B cell (primary cell): ENCODE results near the gene MYOD1. TPM values are rescaled to one million over a fixed set of nuclear protein-coding genes. Genes with fewer than 3 reads are reported as not detected.

Source experiments
- ATAC-seq: fragments of 200-7000 bp; cut with Tn5 transposase; one replicate; pipeline ENCODE4 v1.10.0; 2021; ENCODE audit warnings: low read depth, mild to moderate bottlenecking, moderate number of reproducible peaks, moderate library complexity
- CTCF ChIA-PET: fragments of 350-600 bp; sonication (Branson Sonifier 250); formaldehyde crosslinking; loops from one replicate; lab custom pipeline; 2021; ENCODE audit warnings: antibody characterized with exemption, inconsistent platforms; lab: Charles Lee
- POLR2A ChIA-PET: fragments of 350-600 bp; sonication (Branson Sonifier 250); formaldehyde crosslinking; loops from one replicate; lab custom pipeline; 2021; ENCODE audit warnings: antibody characterized with exemption; lab: Charles Lee
- DNase-seq: peaks from one replicate; pipeline ENCODE4 v3.0.0; 2013
- H2AFZ ChIP-seq: 2 replicates; pipeline ENCODE4 v1.6.1; 2012; ENCODE audit warnings: mild to moderate bottlenecking, low read depth, low read length; ENCODE audit not compliant: insufficient read depth, poor library complexity, severe bottlenecking
- H3K27ac ChIP-seq, 2 donors: 1 replicate in 1 of 2; 2 replicates in 1 of 2; pipeline ENCODE4 v1.5.1; 2012 to 2013; ENCODE audit warnings: low read length in 2 of 2, mild to moderate bottlenecking in 2 of 2, moderate library complexity in 1 of 2
- H3K27me3 ChIP-seq, 4 experiments: fragments of 200-600 bp in 1 of 4; sonication (generic) in 1 of 4; replicated peaks in 1 of 4; 1 replicate in 2 of 4; 2 replicates in 2 of 4; pipeline versions ENCODE4 v1.6.1 to v1.7.0; 2013 to 2016; ENCODE audit warnings: low read length in 3 of 4, mild to moderate bottlenecking in 2 of 4, mixed read lengths in 1 of 4, moderate library complexity in 1 of 4; ENCODE audit not compliant: insufficient read depth in 4 of 4, control insufficient read depth in 3 of 4; ENCODE audit errors: control extremely low read depth in 1 of 4
- H3K36me3 ChIP-seq, 2 experiments: replicated peaks in 1 of 2; 1 replicate in 1 of 2; 2 replicates in 1 of 2; pipeline versions ENCODE4 v1.6.1 to v1.7.1; 2013; ENCODE audit warnings: low read length in 1 of 2; ENCODE audit not compliant: insufficient read depth in 2 of 2, control insufficient read depth in 1 of 2; ENCODE audit errors: control extremely low read depth in 1 of 2, extremely low read depth in 1 of 2
- H3K4me1 ChIP-seq, 2 donors: fragments of 200-600 bp in 1 of 2; sonication (generic) in 1 of 2; 1 replicate in 1 of 2; 2 replicates in 1 of 2; pipeline versions ENCODE4 v1.5.1 to v1.6.1; 2013 to 2017; ENCODE audit warnings: low read length in 2 of 2; ENCODE audit not compliant: control insufficient read depth in 2 of 2, insufficient read depth in 2 of 2
- H3K4me2 ChIP-seq: replicated peaks from 2 replicates; pipeline ENCODE3; 2012; ENCODE audit warnings: mild to moderate bottlenecking, low read depth, low read length; ENCODE audit not compliant: poor library complexity, severe bottlenecking
- H3K4me3 ChIP-seq, 5 experiments: fragments of 200-600 bp in 1 of 5; sonication (generic) in 1 of 5; 1 replicate in 3 of 5; 2 replicates in 2 of 5; pipeline versions ENCODE4 v1.5.1 to v1.7.0; 2011 to 2016; ENCODE audit warnings: low read length in 4 of 5, mild to moderate bottlenecking in 4 of 5, low read depth in 2 of 5, control low read depth in 1 of 5, moderate library complexity in 1 of 5; ENCODE audit not compliant: insufficient read depth in 1 of 5; ENCODE audit errors: control extremely low read depth in 1 of 5, extremely low read depth in 1 of 5
- H3K79me2 ChIP-seq: fragments of 200-600 bp; sonication (generic); one replicate; pipeline ENCODE4 v1.6.0; 2016; ENCODE audit warnings: low read length; ENCODE audit not compliant: control insufficient read depth, insufficient read depth
- H3K9ac ChIP-seq: fragments of 200-600 bp; sonication (generic); 2 replicates; pipeline ENCODE4 v1.6.1; 2017; ENCODE audit warnings: mild to moderate bottlenecking, low read length, moderate library complexity
- H3K9me3 ChIP-seq, 3 donors: one replicate each; pipeline versions ENCODE4 v1.6.1 to v1.7.1; 2013; ENCODE audit warnings: low read length in 2 of 3; ENCODE audit not compliant: control insufficient read depth in 2 of 3, insufficient read depth in 1 of 3; ENCODE audit errors: control extremely low read depth in 1 of 3
- H4K20me1 ChIP-seq: 2 replicates; pipeline ENCODE4 v1.6.0; 2012; ENCODE audit warnings: mild to moderate bottlenecking, low read length; ENCODE audit not compliant: insufficient read depth, control insufficient read depth, poor library complexity, severe bottlenecking
- H3K27ac Mint-ChIP-seq: one replicate; pipeline ENCODE4 v1.8.0; 2021; ENCODE audit warnings: mixed read lengths
- H3K27me3 Mint-ChIP-seq: one replicate; pipeline ENCODE4 v1.8.0; 2021; ENCODE audit warnings: mixed read lengths
- H3K4me1 Mint-ChIP-seq: one replicate; pipeline ENCODE4 v1.8.0; 2021; ENCODE audit warnings: mixed read lengths
- H3K4me3 Mint-ChIP-seq: one replicate; pipeline ENCODE4 v1.8.0; 2021; ENCODE audit warnings: mixed read lengths
- H3K9me3 Mint-ChIP-seq: one replicate; pipeline ENCODE4 v1.8.0; 2022; ENCODE audit warnings: mixed read lengths; ENCODE audit not compliant: insufficient read depth
- EZH2 ChIP-seq: IDR thresholded peaks from 2 replicates; pipeline ENCODE4 v1.6.1; 2012; ENCODE audit warnings: borderline replicate concordance, low read depth, mild to moderate bottlenecking, moderate library complexity, low read length; ENCODE audit not compliant: insufficient read depth, poor library complexity, severe bottlenecking
- WGBS: methylation state at CpG from one replicate; pipeline ENCODE4 v1.1.5; 2013; ENCODE audit warnings: missing lambda C conversion rate; ENCODE audit not compliant: insufficient coverage; 5-methylcytosine and 5-hydroxymethylcytosine counted together
- intact Hi-C: fragments of 100-400 bp; cut with micrococcal nuclease; formaldehyde crosslinking; loops from one replicate; pipeline ENCODE4 v1.10.0; 2022
- polyA plus RNA-seq: library from polyadenylated mRNA; depleted of rRNA; stranded (reverse); fragments of >200 nt; gene quantifications from 2 replicates; pipeline ENCODE4 v1.2.3, GENCODE V29; 2012
- total RNA-seq, 2 donors: library from RNA; stranded (reverse); fragments of 120-200 nt in 1 of 2; gene quantifications; 1 replicate in 1 of 2; 2 replicates in 1 of 2; pipeline versions ENCODE4 v1.2.3 to v1.2.4, GENCODE V29; 2013 to 2022
- TF ChIP-seq, protein P1 (sequence below): fragments of 200-600 bp; IDR thresholded peaks from one replicate; pipeline ENCODE4 v1.8.0; 2022; ENCODE audit warnings: antibody characterized with exemption, mild to moderate bottlenecking

Gene MYOD1
- total and polyA plus RNA-seq, 2 donors (not counting 1 experiment from before 2014, with no cell fraction given): not detected

DNA sequence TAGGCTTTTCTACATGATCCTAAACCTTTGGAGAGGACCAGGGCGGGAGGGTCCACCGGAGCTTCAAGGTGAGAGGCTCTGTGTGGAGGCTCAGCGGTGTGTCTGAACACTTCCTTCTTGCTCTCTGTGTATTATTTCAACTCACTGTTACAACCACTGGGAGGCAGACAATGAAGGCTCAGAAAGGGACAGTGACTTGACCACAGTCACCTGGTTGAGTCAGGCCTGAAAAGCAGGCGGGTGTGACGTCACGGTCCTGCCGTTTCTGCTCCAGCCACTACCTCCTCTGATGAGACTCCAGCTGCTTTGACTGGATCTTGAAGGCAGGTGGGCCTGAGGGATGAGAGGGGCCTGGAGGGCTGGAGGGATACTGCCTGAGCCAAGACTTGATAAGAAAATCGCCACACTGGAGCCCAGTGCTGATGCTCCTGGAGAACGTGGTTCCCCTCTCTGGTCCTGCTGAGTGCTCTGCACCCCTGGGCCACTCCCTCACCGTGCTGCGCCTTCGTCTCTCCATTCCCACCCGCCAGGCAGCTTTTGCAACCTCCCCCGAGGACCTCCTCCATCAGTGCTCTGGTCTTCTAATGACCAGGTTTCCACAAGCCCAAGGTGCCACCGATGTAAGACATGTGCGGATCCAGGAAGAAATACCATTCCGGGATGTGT, 43.1 kb downstream of the MYOD1 start:
- Mint-ChIP-seq H3K9me3 (no peaks in the 10 kb centered on the region), H3K27ac (no peak overlapping the region), H3K27me3 (peaks cover 13% of the 10 kb centered on the region), H3K4me3 (no peak overlapping the region), H3K4me1 (no peaks in the 10 kb centered on the region)
- ATAC-seq (no peak), DNase-seq (no peak)
- H3K36me3 ChIP-seq: no peaks in the 10 kb centered on the region
- CTCF ChIA-PET: interaction anchor here (0.5 to 1.6 kb wide), 2 partner anchors 31 to 148 kb away, joined by 3 to 5 read pairs; no protein-coding TSS in a partner anchor
- H2AFZ ChIP-seq: no peak overlapping the region
- intact Hi-C loops: no loop called here
- H3K4me1 ChIP-seq: no peaks in the 10 kb centered on the region
- H3K4me2 ChIP-seq: no peak overlapping the region
- no peak overlapping the region for H3K9ac ChIP-seq
- TF ChIP-seq EZH2: no peak
- TF ChIP-seq, protein P1, sequence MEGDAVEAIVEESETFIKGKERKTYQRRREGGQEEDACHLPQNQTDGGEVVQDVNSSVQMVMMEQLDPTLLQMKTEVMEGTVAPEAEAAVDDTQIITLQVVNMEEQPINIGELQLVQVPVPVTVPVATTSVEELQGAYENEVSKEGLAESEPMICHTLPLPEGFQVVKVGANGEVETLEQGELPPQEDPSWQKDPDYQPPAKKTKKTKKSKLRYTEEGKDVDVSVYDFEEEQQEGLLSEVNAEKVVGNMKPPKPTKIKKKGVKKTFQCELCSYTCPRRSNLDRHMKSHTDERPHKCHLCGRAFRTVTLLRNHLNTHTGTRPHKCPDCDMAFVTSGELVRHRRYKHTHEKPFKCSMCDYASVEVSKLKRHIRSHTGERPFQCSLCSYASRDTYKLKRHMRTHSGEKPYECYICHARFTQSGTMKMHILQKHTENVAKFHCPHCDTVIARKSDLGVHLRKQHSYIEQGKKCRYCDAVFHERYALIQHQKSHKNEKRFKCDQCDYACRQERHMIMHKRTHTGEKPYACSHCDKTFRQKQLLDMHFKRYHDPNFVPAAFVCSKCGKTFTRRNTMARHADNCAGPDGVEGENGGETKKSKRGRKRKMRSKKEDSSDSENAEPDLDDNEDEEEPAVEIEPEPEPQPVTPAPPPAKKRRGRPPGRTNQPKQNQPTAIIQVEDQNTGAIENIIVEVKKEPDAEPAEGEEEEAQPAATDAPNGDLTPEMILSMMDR: no peak
- no peaks in the 10 kb centered on the region for H3K79me2 ChIP-seq
- no peaks in the 10 kb centered on the region for H3K27me3 ChIP-seq
- POLR2A ChIA-PET: no interaction called here
- 83% methylated on average over 11 of the region's 17 CpGs for whole genome bisulfite sequencing
- no peaks in the 10 kb centered on the region for H4K20me1 ChIP-seq
- H3K27ac ChIP-seq: no peak overlapping the region
- H3K4me3 ChIP-seq: no peak overlapping the region
- H3K9me3 ChIP-seq: no peaks in the 10 kb centered on the region

DNA sequence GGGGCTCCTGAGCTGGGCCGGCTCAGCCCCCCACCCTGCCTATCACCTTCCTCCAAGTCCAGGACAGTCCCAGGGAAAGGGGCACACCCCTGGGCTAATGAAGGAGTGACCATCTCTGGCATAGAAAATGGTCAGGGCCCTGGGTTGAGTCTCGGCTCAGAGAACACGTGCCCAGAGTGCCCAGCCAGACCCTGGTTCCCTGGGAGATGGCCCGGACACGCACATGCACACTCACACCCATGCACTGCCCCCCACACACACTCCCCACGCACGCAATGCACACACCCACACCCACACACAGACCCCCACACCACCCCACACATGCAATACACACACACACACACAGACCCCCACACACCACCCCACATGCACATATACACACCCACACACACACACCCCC, 43.9 kb downstream of the MYOD1 start:
- H3K27ac Mint-ChIP-seq: no peak overlapping the region

More for the DNA sequence above, 43.9 kb downstream of the MYOD1 start:
- DNase-seq: no peak
- H3K4me1 Mint-ChIP-seq: no peaks in the 10 kb centered on the region
- Histone ChIP-seq H3K79me2 (no peaks in the 10 kb centered on the region), H3K9ac (no peak overlapping the region), H4K20me1 (no peaks in the 10 kb centered on the region), H3K27me3 (no peaks in the 10 kb centered on the region), H2AFZ (no peak overlapping the region), H3K9me3 (no peaks in the 10 kb centered on the region), H3K4me1 (no peaks in the 10 kb centered on the region), H3K4me2 (no peak overlapping the region), H3K36me3 (no peaks in the 10 kb centered on the region), H3K4me3 (no peak overlapping the region), H3K27ac (no peak overlapping the region)
- TF ChIP-seq EZH2: no peak
- TF ChIP-seq, protein P1: no peak
- no peaks in the 10 kb centered on the region for H3K9me3 Mint-ChIP-seq
- intact Hi-C loops: no loop called here
- 93% methylated on average over 7 of the region's 7 CpGs for WGBS
- no peak for ATAC-seq
- POLR2A ChIA-PET: no interaction called here
- CTCF ChIA-PET: no interaction called here
- peaks cover 13% of the 10 kb centered on the region for H3K27me3 Mint-ChIP-seq
- no peak overlapping the region for H3K4me3 Mint-ChIP-seq
